ENCODE measurements around the gene SEL1L3.

DNA sequence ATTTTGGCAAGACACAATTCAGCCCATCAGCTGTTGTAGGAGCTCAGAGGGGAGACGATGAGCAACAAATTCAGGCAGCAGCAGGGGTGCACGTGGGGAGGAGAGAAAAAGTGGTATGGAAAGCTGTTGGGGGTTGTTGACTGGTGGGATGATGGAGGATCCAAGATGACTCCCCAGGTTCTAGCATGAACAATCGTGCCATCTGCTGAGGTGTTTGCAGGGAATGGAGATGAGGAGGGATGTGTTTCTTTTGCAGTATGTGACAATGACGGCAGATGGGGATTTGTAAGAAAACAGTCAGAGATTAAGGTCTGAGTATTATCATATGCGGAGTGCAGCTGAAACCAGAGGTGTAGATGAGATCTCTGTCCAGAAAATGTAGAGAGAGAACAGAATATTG, 63.3 kb downstream of the SEL1L3 start:
- TF ChIP-seq CTCF (IDR thresholded peaks at IDR 0.05; ENCODE audit: insufficient read depth, low read length), result no peak
- TF ChIP-seq POLR2AphosphoS5 (IDR thresholded peaks at IDR 0.05; ENCODE audit: low read depth), result no peak
- TF ChIP-seq GABPA (IDR thresholded peaks at IDR 0.05; ENCODE audit: low read depth), result no peak
- TF ChIP-seq, protein P1, sequence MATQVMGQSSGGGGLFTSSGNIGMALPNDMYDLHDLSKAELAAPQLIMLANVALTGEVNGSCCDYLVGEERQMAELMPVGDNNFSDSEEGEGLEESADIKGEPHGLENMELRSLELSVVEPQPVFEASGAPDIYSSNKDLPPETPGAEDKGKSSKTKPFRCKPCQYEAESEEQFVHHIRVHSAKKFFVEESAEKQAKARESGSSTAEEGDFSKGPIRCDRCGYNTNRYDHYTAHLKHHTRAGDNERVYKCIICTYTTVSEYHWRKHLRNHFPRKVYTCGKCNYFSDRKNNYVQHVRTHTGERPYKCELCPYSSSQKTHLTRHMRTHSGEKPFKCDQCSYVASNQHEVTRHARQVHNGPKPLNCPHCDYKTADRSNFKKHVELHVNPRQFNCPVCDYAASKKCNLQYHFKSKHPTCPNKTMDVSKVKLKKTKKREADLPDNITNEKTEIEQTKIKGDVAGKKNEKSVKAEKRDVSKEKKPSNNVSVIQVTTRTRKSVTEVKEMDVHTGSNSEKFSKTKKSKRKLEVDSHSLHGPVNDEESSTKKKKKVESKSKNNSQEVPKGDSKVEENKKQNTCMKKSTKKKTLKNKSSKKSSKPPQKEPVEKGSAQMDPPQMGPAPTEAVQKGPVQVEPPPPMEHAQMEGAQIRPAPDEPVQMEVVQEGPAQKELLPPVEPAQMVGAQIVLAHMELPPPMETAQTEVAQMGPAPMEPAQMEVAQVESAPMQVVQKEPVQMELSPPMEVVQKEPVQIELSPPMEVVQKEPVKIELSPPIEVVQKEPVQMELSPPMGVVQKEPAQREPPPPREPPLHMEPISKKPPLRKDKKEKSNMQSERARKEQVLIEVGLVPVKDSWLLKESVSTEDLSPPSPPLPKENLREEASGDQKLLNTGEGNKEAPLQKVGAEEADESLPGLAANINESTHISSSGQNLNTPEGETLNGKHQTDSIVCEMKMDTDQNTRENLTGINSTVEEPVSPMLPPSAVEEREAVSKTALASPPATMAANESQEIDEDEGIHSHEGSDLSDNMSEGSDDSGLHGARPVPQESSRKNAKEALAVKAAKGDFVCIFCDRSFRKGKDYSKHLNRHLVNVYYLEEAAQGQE (IDR thresholded peaks at IDR 0.05; ENCODE audit: insufficient replicate concordance, low read depth), result no peak
- TF ChIP-seq SPI1 (IDR thresholded peaks at IDR 0.05; ENCODE audit: borderline replicate concordance, low read depth), result no peak
